Thoracic aorta (tissue), 2 donors: Measurements from ENCODE around the gene TYSND1. TPM values are rescaled to one million over a fixed set of nuclear protein-coding genes. Genes with fewer than 3 reads are reported as not detected.

Experiments
- ATAC-seq: fragments of 150-250 bp; one replicate; pipeline ENCODE4 v1.8.0; 2017; ENCODE audit warnings: low read depth; ENCODE audit not compliant: insufficient number of reproducible peaks, low FRiP score
- DNase-seq: peaks from one replicate; pipeline ENCODE4 v3.0.0-alpha.2; 2020; ENCODE audit warnings: low spot score
- H3K27ac ChIP-seq, 2 donors: fragments of 200-600 bp; sonication (generic); 1 replicate in 1 of 2; 2 replicates in 1 of 2; pipeline ENCODE4 v1.5.1; 2016; ENCODE audit warnings: mild to moderate bottlenecking in 2 of 2, moderate library complexity in 2 of 2
- H3K27me3 ChIP-seq: fragments of 200-600 bp; sonication (generic); replicated peaks from 2 replicates; pipeline ENCODE4 v1.6.0; 2016; ENCODE audit warnings: mild to moderate bottlenecking; ENCODE audit not compliant: insufficient read depth
- H3K36me3 ChIP-seq: fragments of 200-600 bp; sonication (generic); one replicate; pipeline ENCODE4 v1.5.1; 2016
- H3K4me1 ChIP-seq, 2 donors: fragments of 200-600 bp; sonication (generic); 1 replicate in 1 of 2; 2 replicates in 1 of 2; pipeline versions ENCODE4 v1.5.1 to v1.6.0; 2016; ENCODE audit warnings: low read depth in 2 of 2, mild to moderate bottlenecking in 1 of 2; ENCODE audit not compliant: control insufficient read depth in 1 of 2
- H3K4me3 ChIP-seq: fragments of 200-600 bp; sonication (generic); 2 replicates; pipeline ENCODE4 v1.5.1; 2016; ENCODE audit warnings: mild to moderate bottlenecking
- H3K9me3 ChIP-seq: fragments of 200-600 bp; sonication (generic); 2 replicates; pipeline ENCODE4 v1.5.1; 2016
- total RNA-seq, 2 donors: library from RNA; depleted of rRNA; stranded (reverse); fragments of >200 nt; gene quantifications; one replicate each; pipeline versions ENCODE4 v1.1.0 to v1.2.3, GENCODE V29; 2016
- TF ChIP-seq, protein P1 (sequence below): fragments of 200-600 bp; sonication (generic); IDR thresholded peaks from one replicate; pipeline ENCODE4 v1.5.1; 2019; ENCODE audit warnings: antibody characterized with exemption

Gene TYSND1
- total RNA-seq, 2 donors from 2014 or later: 11.4 to 12.2 TPM

- Histone ChIP-seq H3K27ac (no peak overlapping the region), H3K36me3 (no peaks in the 10 kb centered on the region), H3K27me3 (no peaks in the 10 kb centered on the region), H3K4me1 (peaks cover 5 to 7% of the 10 kb centered on the region in 2 donors), H3K4me3 (no peak overlapping the region), H3K9me3 (no peaks in the 10 kb centered on the region)
- ATAC-seq: no peak
- no peak for DNase-seq
- TF ChIP-seq, protein P1, sequence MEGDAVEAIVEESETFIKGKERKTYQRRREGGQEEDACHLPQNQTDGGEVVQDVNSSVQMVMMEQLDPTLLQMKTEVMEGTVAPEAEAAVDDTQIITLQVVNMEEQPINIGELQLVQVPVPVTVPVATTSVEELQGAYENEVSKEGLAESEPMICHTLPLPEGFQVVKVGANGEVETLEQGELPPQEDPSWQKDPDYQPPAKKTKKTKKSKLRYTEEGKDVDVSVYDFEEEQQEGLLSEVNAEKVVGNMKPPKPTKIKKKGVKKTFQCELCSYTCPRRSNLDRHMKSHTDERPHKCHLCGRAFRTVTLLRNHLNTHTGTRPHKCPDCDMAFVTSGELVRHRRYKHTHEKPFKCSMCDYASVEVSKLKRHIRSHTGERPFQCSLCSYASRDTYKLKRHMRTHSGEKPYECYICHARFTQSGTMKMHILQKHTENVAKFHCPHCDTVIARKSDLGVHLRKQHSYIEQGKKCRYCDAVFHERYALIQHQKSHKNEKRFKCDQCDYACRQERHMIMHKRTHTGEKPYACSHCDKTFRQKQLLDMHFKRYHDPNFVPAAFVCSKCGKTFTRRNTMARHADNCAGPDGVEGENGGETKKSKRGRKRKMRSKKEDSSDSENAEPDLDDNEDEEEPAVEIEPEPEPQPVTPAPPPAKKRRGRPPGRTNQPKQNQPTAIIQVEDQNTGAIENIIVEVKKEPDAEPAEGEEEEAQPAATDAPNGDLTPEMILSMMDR: no peak
These were observed 44.9 kb upstream of the TYSND1 start for GRCh38 chr10:70191161-70191971.

GRCh38 chr10:70190581-70190980 is 44.1 kb upstream of the TYSND1 start:
- H3K4me3 ChIP-seq: no peak overlapping the region
- ATAC-seq (no peak), DNase-seq (no peak)
- TF ChIP-seq, protein P1: no peak
- no peaks in the 10 kb centered on the region for H3K9me3 ChIP-seq
- peaks cover 5 to 7% of the 10 kb centered on the region in 2 donors for H3K4me1 ChIP-seq
- H3K27ac ChIP-seq: no peak overlapping the region
- H3K27me3 ChIP-seq: no peaks in the 10 kb centered on the region
- H3K36me3 ChIP-seq: no peaks in the 10 kb centered on the region

DNA sequence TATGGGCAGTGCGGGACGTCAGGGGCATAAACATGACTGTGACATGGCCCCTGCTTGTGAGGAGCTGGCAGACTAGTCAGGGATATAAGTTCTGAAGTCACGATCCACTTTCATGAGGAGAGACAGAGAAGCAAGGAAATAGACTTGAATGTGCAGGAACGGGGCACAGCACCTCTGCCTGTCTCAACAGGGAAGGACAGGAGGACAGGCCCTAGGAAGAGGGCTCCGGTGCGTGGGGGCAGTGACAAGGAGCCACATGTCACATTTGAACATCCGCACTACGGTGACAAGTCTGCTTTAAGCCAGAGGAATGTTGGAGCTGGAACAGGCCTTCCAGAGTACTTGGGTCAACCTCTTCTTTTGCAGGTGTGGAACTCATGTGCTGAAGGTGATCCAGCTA is 43.6 kb upstream of the TYSND1 start:
- Histone ChIP-seq H3K9me3 (no peaks in the 10 kb centered on the region), H3K4me1 (peaks cover 5 to 7% of the 10 kb centered on the region in 2 donors), H3K4me3 (no peak overlapping the region), H3K36me3 (no peaks in the 10 kb centered on the region), H3K27me3 (no peaks in the 10 kb centered on the region), H3K27ac (no peak overlapping the region)
- no peak for DNase-seq
- TF ChIP-seq, protein P1: no peak
- no peak for ATAC-seq

DNA sequence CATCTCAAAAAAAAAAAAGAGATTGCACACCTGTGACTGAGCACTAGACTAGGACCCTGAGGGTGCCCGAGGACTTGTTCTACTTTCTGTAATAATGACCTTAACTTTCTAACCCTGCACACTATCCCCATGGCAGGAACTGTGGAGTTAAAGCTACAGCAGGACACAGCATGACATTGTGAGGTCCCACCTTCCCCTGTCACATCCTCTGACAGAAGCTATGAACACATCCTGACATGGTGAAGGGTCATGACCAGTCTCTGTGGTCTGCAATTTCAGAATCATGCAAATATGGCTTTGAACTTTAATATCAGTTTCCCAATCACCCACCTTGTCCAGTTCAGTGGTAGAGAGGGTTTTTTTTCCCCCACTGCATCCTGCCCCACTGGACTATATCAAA is 42.3 kb upstream of the TYSND1 start:
- Histone ChIP-seq H3K27ac (no peak overlapping the region), H3K4me1 (peaks cover 0 to 7% of the 10 kb centered on the region in 2 donors), H3K36me3 (no peaks in the 10 kb centered on the region), H3K4me3 (no peak overlapping the region), H3K27me3 (no peaks in the 10 kb centered on the region), H3K9me3 (no peaks in the 10 kb centered on the region)
- TF ChIP-seq, protein P1: no peak
- DNase-seq: no peak
- no peak for ATAC-seq

DNA sequence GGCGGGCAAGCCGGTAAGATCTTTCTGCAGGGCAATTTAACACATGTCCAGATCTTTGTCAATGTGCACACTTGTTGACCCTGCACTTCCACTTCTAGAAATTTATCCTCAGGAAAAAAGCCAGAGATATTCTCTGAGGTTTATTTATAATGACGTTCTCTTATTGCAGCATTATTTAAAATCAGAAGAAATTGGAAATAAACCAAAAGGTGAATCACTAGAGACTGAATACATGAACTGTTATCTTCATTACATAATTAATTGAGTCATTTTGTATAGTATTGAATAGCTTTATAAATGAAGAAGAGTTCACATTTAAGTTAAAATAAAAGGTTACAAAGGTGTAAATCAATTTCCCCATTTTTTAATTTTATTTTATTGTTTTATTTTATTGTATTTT is 40.1 kb upstream of the TYSND1 start:
- Histone ChIP-seq H3K36me3 (no peaks in the 10 kb centered on the region), H3K27me3 (no peaks in the 10 kb centered on the region), H3K9me3 (no peaks in the 10 kb centered on the region), H3K4me1 (no peaks in the 10 kb centered on the region), H3K4me3 (no peak overlapping the region), H3K27ac (no peak overlapping the region)
- TF ChIP-seq, protein P1: no peak
- ATAC-seq (no peak), DNase-seq (no peak)
